HG03159 (cell line): ENCODE measurements around the gene IGSF9B.

Experiments used
- ATAC-seq: cut with Tn5 transposase; IDR thresholded peaks from one replicate; pipeline ENCODE4 v1.9.1; 2021; ENCODE audit warnings: mild to moderate bottlenecking, moderate library complexity; ENCODE audit not compliant: unreplicated experiment

Gene IGSF9B

GRCh38 chr11:133957900-133958299 is 1.1 kb upstream of the IGSF9B start:
- ATAC-seq, result no peak

DNA sequence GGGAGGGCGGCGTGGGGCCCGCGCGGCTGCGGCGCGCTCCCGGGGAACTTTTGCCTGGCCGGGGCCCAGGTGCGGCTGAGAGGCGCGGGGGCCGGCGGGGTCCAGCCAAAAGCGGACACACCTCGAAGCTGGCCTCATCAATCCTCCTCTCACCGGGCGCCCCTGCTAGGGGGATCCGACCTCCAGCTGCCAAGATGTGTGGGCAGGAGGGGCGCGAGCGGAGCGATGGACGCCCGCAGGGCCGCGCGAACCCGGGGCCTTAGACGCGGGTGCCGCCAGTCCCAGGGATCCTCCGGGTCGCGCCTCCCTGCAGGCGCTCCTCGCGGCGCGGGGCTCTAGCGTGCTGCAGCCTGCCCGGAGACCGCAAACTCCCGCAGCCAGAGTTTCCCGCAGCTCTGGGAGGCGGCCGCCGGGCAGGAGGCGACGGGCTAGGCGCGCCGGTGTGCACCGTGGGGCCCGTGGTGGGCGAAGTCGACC is 785 bp downstream of the IGSF9B start:
- ATAC-seq, result no peak

DNA sequence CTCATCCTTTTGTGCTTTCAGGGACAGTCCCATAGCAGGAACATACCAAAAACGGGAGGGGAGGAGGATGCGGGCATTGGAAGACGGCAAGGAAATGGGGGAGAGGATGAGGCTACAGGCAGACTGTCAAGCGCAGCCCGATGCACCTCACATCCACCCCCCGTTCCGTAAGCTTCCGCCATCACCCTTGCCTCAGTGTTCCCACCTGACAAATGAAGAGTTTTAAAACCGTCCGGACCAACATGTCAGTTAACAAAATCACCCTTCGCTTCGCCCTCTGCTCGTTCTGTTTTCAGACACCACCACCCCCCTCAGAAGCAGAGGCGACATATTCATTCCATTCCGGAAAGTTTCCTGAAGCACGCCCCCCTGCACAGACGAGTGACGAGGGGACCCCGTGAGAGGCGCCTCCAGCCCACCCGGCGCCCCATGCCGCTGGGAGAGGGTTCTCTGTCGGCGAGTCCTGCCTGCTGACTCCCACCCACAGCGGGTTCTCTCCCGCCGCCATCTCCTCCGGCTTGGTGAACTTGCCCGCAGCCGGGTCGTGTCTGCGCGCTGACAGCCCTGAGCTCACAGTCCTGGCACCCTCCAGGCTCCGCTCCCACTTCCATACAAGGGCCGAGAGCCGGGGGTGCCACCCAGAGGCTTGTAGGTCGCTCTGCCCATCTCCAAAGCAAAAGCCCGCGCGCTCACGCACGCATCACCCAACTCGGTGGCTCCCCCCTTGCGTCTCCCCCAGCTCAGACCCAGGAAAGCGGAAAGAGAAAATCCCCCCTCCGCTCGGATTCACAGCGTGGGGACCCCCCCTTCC is 1.5 kb downstream of the IGSF9B start:
- no peak for ATAC-seq

- ATAC-seq, result no peak
Measured at GRCh38 chr11:133953999-133954398, 2.8 kb downstream of the IGSF9B start.

GRCh38 chr11:133953547-133953946 is 3.2 kb downstream of the IGSF9B start:
- ATAC-seq, result no peak

DNA sequence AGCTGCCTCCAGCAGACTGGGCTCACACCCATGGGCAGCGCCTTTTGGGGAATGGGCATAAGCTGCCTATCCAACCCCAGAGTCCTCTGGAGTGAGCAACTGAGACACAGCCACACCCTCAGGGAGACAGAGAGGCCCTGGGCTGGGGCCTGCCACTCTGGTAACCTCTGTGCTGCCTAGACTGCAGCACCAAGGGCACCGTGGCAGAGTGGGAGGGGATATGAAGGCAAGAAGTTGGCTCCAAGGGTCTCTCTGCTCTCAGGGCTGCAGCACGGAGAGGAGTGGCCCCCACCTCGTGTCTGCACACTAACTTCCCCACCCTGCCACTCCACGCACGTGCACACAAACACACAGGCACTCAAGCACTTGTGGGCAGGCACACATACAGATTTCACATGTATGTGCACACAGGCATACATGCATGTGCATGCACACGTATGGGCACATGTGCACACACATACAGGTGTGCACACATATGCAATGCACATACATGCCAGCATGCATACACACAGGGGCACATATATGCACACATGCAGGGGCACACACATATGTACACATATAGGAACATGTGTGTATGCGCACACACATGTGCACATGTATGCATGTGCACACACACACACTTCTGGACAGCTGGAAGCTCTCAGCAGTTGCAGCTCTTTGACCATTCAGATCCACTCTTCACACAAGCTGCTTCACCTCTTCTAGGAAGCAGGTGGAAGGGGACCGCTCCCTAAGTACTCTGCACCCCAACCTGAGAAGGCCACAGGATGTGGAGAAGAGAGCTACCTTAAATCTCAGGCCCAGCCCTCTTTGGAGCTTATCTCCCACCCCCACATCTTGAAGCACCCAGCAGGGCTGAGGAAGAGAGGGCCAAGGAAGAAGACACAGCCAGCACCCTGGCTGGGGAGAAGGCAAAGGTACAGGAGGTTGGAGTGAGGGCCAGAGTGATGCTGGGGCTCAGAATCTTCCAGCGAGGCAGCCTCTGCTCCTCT is 4.3 kb downstream of the IGSF9B start:
- ATAC-seq, result no peak

DNA sequence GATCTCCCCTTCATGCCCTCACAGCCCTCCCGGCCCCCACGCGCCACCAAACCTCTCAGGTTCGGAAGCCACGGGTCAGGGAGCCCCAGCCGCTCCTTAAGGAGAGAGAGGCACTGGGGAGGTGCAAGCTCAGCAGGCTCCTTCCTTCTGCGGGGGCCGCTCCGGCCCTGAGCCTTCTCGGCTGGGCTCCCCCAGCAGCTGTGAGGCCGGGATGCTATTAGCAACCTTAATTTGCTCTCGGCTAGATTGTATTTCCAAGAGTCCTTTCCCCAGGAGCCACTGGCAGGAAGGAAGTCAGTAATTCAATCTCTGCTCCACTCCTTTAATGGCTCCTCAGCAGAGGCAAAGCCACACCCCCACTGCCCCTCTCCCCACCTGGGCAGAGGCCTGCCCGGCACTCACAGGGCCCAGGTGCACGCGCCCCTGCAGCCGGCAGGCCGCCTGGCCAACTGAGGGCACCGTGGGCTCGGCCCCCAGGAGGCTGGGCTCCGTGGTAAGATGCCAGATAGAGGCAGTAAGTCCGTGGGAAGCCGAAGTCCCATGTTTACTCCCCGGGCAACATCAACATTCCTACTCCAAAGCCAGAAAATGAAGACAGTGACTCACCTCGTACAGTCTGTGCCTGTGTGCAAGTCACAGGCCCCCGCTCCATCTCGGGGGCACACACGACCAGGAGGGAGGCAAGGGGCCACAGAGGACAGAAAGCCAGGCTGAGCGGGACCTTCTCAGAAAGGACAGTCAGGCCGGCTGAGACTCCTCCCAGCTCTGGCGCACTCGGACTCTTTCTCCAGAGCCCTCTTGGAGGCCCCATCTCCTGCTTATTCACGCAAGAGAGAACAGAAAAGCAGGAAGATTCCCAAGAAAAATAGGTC is 5.2 kb downstream of the IGSF9B start:
- no peak for ATAC-seq

GRCh38 chr11:133950874-133951326 is 5.9 kb downstream of the IGSF9B start:
- no peak for ATAC-seq

- ATAC-seq, result no peak
Measured at GRCh38 chr11:133950421-133950820, 6.3 kb downstream of the IGSF9B start.

DNA sequence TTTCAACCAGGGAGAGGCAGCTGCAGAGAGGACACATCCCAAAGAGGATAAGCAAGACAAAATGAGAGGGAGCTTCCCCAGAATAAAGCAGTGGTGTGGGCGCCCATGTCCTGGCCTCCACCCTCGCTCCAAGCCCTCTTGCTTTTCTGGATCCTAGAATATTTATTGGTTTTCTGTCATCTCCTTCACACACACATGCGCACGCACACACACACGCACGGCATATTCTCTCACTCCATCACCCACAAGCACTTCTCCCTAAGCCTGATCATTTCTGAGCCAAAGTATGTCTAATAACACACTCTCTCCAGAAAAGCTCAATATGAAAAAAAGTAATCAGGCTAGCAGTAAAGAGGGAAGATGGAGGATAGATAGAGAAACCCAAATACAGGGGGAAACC is 7.6 kb downstream of the IGSF9B start:
- no peak for ATAC-seq

DNA sequence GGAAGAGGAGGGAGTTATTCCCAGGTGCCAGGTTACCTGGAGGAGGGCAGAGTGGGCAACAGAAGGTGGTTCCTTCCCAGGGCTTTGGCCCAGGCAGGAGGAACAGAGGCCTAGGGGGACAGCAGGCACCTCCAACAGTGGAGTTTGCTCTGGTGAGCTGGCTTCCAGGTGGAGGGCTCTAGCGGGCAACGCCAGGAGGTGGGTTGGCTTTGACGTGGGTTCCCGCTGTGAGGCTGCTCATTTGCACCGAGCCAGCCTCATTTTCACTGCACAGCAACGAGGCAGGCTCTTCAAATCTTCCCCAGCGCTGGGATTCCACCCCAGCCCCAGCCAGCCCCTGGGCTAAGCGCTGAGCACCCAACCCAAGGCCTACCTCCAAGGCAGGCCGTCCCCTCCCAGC is 8.1 kb downstream of the IGSF9B start:
- ATAC-seq, result no peak

GRCh38 chr11:133947321-133947756 is 9.4 kb downstream of the IGSF9B start:
- no peak for ATAC-seq

DNA sequence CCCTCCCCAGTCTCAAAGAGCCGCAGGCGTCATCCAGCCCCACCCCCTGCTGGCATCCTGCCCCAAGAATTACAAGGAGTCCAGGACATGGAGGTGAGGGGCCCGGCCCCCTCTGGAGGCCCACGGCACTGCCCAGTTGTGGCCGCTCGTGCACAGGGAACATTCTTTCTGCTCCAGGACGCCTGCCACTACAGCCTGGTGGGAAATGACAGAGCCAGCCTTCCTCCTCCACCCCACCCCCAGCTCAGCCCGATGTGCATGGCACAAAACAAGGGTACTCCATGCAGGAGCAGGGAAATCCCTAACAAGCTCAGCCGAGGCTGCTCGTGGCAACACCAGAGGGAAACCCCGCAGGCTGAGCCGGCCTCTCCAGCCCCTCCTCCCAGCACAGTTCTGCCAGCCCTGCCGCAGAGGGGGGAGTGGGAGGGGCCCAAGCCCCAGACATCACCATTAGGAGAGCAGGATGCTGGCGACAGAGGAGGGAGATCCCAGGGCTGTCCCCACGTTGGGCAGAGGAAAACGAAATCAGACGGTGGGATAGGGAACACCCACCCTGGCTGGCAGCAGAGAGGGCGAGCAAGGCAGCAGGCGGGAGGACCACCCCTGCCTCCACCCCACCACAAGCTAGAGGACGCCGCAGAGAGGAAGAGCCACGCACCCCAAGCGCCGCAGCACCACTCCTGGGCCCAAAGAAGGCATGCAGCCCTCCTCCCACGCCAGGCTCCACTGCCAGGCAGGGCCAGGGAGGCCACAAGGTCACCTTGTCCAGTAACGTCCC is 10.0 kb downstream of the IGSF9B start:
- no peak for ATAC-seq

DNA sequence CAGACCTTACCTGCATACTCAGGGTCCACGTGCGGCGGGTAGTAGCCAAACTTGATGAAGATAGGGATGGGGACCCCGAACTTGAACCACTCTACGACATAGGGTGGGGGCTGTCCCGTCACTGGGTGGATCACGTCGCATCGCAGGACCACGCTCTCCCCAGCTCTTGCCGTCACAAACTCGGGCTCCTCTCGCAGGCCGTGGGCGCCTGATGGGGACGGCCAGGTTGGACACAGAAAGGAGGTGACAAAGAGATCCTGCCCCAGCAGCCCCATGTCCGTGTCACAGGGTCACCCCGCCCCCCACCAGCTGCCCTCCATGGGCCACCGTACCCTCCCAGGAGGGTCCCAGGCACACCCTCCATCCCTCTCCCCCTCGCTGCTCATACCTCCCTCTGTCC is 10.7 kb downstream of the IGSF9B start:
- no peak for ATAC-seq

DNA sequence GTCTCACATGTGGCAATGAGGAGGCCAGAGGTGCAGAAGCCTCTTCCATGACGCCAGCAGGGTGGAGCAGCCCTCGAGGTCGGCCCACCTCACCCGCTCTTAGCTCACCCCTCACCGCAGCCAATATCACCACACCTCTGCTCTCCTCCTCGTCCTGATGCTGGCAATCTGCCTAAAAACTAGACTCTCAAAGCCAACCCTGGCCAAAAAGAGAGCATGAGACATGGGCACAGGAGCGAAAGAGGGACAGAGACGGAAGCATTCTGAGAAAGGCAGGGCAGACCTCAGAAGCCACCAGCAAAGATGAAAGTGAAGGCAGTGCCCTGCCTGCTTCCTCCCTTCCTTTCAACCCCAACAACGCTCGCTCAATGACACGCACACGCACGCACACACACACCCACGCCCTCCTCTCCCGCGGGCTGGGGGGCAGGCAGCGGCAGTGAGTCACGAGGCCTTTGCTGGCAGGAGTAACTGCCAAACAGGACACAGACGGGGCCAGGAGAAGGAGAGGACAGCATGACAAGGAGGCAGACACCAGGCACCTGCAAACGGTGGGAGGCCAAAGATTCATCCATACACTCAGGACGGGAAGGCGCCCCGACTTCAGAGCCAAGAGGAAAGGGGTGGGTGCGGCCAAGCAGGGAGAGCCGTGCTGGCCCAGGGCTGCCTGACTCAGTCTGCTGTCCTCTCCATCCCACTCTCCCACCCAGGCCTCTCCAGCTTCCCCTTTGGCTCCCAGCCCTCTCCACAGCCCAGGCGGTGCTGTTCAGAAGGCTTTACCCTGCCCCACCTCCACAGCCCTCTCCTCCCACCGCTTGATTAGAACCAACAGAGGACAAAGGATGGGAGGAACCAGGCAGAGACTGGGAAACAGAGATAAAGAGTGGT is 11.4 kb downstream of the IGSF9B start:
- no peak for ATAC-seq

- ATAC-seq, result no peak
Measured at GRCh38 chr11:133943950-133944698, 12.6 kb downstream of the IGSF9B start.

DNA sequence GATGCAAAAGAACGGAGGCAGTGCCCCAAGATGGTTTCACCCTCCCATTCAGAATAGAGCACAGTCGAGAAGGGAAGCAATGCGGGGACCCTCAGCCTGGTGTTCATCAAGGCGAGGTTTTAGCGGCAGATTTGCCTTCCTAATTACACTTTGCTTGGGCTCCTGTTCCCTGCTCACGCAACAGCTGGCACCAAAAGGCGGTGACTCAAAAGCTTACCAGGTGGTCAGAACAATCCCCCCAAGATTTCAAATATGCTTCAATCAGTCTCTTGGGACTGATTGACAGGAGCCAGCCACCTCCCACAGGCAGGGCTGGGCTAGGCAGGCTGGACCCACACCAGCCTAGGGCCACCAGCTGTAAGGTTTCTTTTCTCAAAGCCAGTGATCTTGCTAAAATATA is 14.2 kb downstream of the IGSF9B start:
- no peak for ATAC-seq

- no peak for ATAC-seq
Measured at GRCh38 chr11:133941546-133941945, 15.2 kb downstream of the IGSF9B start.
